NCI-H748 (cell line): ENCODE measurements around the gene PRUNE1.

Experiments used
- DNase-seq: peaks from one replicate; lab custom pipeline; 2025; ENCODE audit not compliant: unreplicated experiment; lab: John Stamatoyannopoulos, UW

The PRUNE1 gene

GRCh38 chr1:151049458-151049857 lies 41.2 kb downstream of the PRUNE1 start:
- no peak for DNase-seq

GRCh38 chr1:151050051-151050688 lies 41.9 kb downstream of the PRUNE1 start:
- no peak for DNase-seq

- DNase-seq = no peak
These were observed 43.2 kb downstream of the PRUNE1 start for GRCh38 chr1:151051356-151052009.

GRCh38 chr1:151054971-151055547 lies 46.8 kb downstream of the PRUNE1 start:
- DNase-seq = no peak

- DNase-seq = no peak
These were observed 47.3 kb downstream of the PRUNE1 start for GRCh38 chr1:151055581-151055980.

GRCh38 chr1:151056149-151056548 lies 47.9 kb downstream of the PRUNE1 start:
- DNase-seq = no peak

GRCh38 chr1:151058692-151059091 lies 50.4 kb downstream of the PRUNE1 start:
- peak; percentile 85 for DNase-seq

- DNase-seq = peak; percentile 89
These were observed 51.1 kb downstream of the PRUNE1 start, which contains the start of gene CDC42SE1 for GRCh38 chr1:151059109-151060006. TSS of gene CDC42SE1 (minus strand) at chr1:151059622. CDS start at chr1:151055730, 3,892 bp downstream.

GRCh38 chr1:151060007-151060656 lies 51.9 kb downstream of the PRUNE1 start, which contains the start of gene MLLT11:
TSS of gene MLLT11 (plus strand) at chr1:151060397. CDS start at chr1:151067225, 6,828 bp downstream.
- peak; percentile 88 for DNase-seq

GRCh38 chr1:151060657-151061421 lies 52.6 kb downstream of the PRUNE1 start:
- peak; percentile 73 for DNase-seq

GRCh38 chr1:151061704-151062103 lies 53.5 kb downstream of the PRUNE1 start:
- DNase-seq = no peak

GRCh38 chr1:151062741-151063371 lies 54.6 kb downstream of the PRUNE1 start:
- DNase-seq = no peak

- DNase-seq = no peak
These were observed 56.9 kb downstream of the PRUNE1 start for GRCh38 chr1:151065089-151065645.

- no peak for DNase-seq
These were observed 58.9 kb downstream of the PRUNE1 start for GRCh38 chr1:151067185-151067584.

- DNase-seq = no peak
These were observed 60.8 kb downstream of the PRUNE1 start for GRCh38 chr1:151069103-151069486.

- DNase-seq = no peak
These were observed 62.4 kb downstream of the PRUNE1 start, which contains the start of gene GABPB2 for GRCh38 chr1:151070474-151071276. TSS of gene GABPB2 (plus strand) at chr1:151070761. CDS start at chr1:151088190, 17,429 bp downstream.

- DNase-seq = no peak
These were observed 64.0 kb downstream of the PRUNE1 start for GRCh38 chr1:151072224-151072623.
